ENCODE measurements around the gene HECTD2.

GRCh38 chr10:91536733-91537132 is 126.6 kb downstream of the HECTD2 start:
- no peak for TF ChIP-seq EZH2 (IDR thresholded peaks at IDR 0.05)
- no peak for TF ChIP-seq FOXP2 (optimal IDR thresholded peaks at IDR 0.05; ENCODE audit: control extremely low read depth, extremely low read length, insufficient read depth)
- TF ChIP-seq POLR2AphosphoS5 (IDR thresholded peaks at IDR 0.05; ENCODE audit: borderline replicate concordance, low read depth, low read length): no peak
